HepG2 (cell line): ENCODE measurements around the gene BIRC6. TPM values are rescaled to one million over a fixed set of nuclear protein-coding genes. Genes with fewer than 3 reads are reported as not detected.

Experiments
- ATAC-seq: fragments of 200-7000 bp; cut with Tn5 transposase; 3 replicates; pipeline ENCODE4 v1.9.1; 2020; ENCODE audit warnings: mild to moderate bottlenecking, moderate library complexity
- BruUV-seq: library from RNA; stranded (reverse); fragments of 400-500 nt; replicated peaks from 2 replicates; lab custom pipeline; 2021; lab: Mats Ljungman, UMichigan
- CTCF ChIA-PET: fragments of 300-600 bp; formaldehyde crosslinking; extraction: SDS; loops from one replicate; lab custom pipeline; 2021; ENCODE audit warnings: low total read pairs, inconsistent platforms, low intra/inter-chr PET ratio; lab: Yijun Ruan, JAX
- POLR2A ChIA-PET: fragments of 350-600 bp; sonication (Branson Sonifier 250); formaldehyde crosslinking; loops from one replicate; lab custom pipeline; 2020; ENCODE audit warnings: antibody characterized with exemption, inconsistent platforms; lab: Yijun Ruan, JAX
- DNase-seq: peaks from one replicate; pipeline ENCODE4 v3.0.0-alpha.2; 2015; ENCODE audit warnings: low spot score
- FAIRE-seq: peaks from 3 replicates; lab custom pipeline; 2011; peaks lifted over from hg19 to GRCh38; lab: Jason Lieb, UNC
- H2AFZ ChIP-seq: one replicate; pipeline ENCODE4 v1.6.1; 2011; ENCODE audit warnings: low read length, inconsistent platforms
- H3K27ac ChIP-seq: fragments of 300-600 bp; 3 replicates; pipeline ENCODE4 v1.8.0; 2011; ENCODE audit warnings: mixed run types, mild to moderate bottlenecking, mixed read lengths, low read length, inconsistent platforms; ENCODE audit not compliant: insufficient read depth; ENCODE audit errors: extremely low read length
- H3K27me3 ChIP-seq, 2 experiments: fragments of 200-600 bp in 1 of 2; 2 replicates in 1 of 2; 3 replicates in 1 of 2; pipeline versions ENCODE4 v1.6.0 to v1.8.0; 2011; ENCODE audit warnings: low read length in 2 of 2, mild to moderate bottlenecking in 2 of 2, moderate library complexity in 2 of 2, inconsistent platforms in 1 of 2; ENCODE audit not compliant: insufficient read depth in 2 of 2, control insufficient read depth in 1 of 2
- H3K36me3 ChIP-seq, 2 experiments: fragments of 200-600 bp in 1 of 2; replicated peaks in 1 of 2; 2 replicates in 1 of 2; 3 replicates in 1 of 2; pipeline versions ENCODE4 v1.5.1 to v1.8.0; 2011; ENCODE audit warnings: low read length in 2 of 2, inconsistent platforms in 1 of 2; ENCODE audit not compliant: insufficient read depth in 2 of 2, control insufficient read depth in 1 of 2
- H3K4me1 ChIP-seq: 2 replicates; pipeline ENCODE4 v1.5.1; 2012; ENCODE audit warnings: low read length, inconsistent platforms; ENCODE audit not compliant: insufficient read depth
- H3K4me2 ChIP-seq: 2 replicates; pipeline ENCODE4 v1.6.0; 2011; ENCODE audit warnings: low read depth, low read length, inconsistent platforms
- H3K4me3 ChIP-seq, 3 experiments: fragments of 200-600 bp in 1 of 3; sonication (generic), shearing (Covaris generic) in 1 of 3; replicated peaks in 1 of 3; 2 replicates each; pipeline ENCODE4 v1.5.1; 2011 to 2016; ENCODE audit warnings: low read length in 3 of 3, inconsistent platforms in 2 of 3, low read depth in 2 of 3, mild to moderate bottlenecking in 2 of 3, control low read depth in 1 of 3, mixed read lengths in 1 of 3; ENCODE audit not compliant: insufficient read depth in 1 of 3
- H3K79me2 ChIP-seq: one replicate; pipeline ENCODE4 v1.6.1; 2011; ENCODE audit warnings: low read length, inconsistent platforms; ENCODE audit not compliant: insufficient read depth
- H3K9ac ChIP-seq: 2 replicates; pipeline ENCODE4 v1.6.0; 2011; ENCODE audit warnings: mild to moderate bottlenecking, low read depth, low read length, inconsistent platforms; ENCODE audit not compliant: insufficient read depth
- H3K9me3 ChIP-seq: 2 replicates; pipeline ENCODE4 v1.5.1; 2012; ENCODE audit warnings: mild to moderate bottlenecking, low read length
- H4K20me1 ChIP-seq: 2 replicates; pipeline ENCODE4 v1.6.0; 2011; ENCODE audit warnings: inconsistent platforms, mild to moderate bottlenecking, low read length, moderate library complexity; ENCODE audit not compliant: insufficient read depth
- PREB ChIP-seq: sonication (generic); formaldehyde crosslinking; IDR thresholded peaks from 2 replicates; pipeline ENCODE4 v1.4.0; 2020; ENCODE audit warnings: missing genetic modification reagents
- ZNF232 ChIP-seq: sonication (generic); formaldehyde crosslinking; IDR thresholded peaks from 2 replicates; pipeline ENCODE4 v1.4.0; 2020; ENCODE audit warnings: missing genetic modification reagents, borderline replicate concordance
- ZNF441 ChIP-seq: sonication (generic); formaldehyde crosslinking; IDR thresholded peaks from 2 replicates; pipeline ENCODE4 v1.7.0; 2021; ENCODE audit warnings: missing genetic modification reagents, borderline replicate concordance
- in situ Hi-C: cut with HindIII; loops from 2 replicates; pipeline ENCODE4 v1.10.0; 2017; ENCODE audit warnings: low pct_unique_long_range_greater_than_20kb; ENCODE audit not compliant: extremely low pct_ligation_motif_present
- intact Hi-C: fragments of 100-400 bp; cut with micrococcal nuclease; formaldehyde crosslinking; loops from one replicate; pipeline ENCODE4 v1.10.0; 2022; ENCODE audit not compliant: unreplicated experiment
- polyA plus RNA-seq, 8 experiments: library from polyadenylated mRNA; depleted of rRNA in 3 of 8; stranded (reverse) in 7 of 8; unstranded in 1 of 8; fragments of >200 nt; fragmentation: Illumina TruSeq in 4 of 8; extraction: Trizol in 4 of 8; gene quantifications; 2 replicates each; pipeline versions ENCODE4 v1.2.1 to v1.2.3, GENCODE V29; 2011 to 2016; ENCODE audit warnings: low read depth in 4 of 8, missing spikeins in 1 of 8, mixed read lengths in 1 of 8; ENCODE audit not compliant: insufficient read depth in 1 of 8
- total RNA-seq, 5 experiments: library from RNA; depleted of rRNA; stranded (reverse); fragments of >200 nt; fragmentation: Illumina TruSeq; extraction: Trizol; gene quantifications; 2 replicates each; pipeline ENCODE4 v1.2.3, GENCODE V29; 2016; ENCODE audit warnings: low read depth in 1 of 5
- TF ChIP-seq, protein P1 (sequence below): sonication (generic); formaldehyde crosslinking; IDR thresholded peaks from 2 replicates; pipeline ENCODE4 v1.9.0; 2021; ENCODE audit warnings: missing genetic modification reagents, borderline replicate concordance
- TF ChIP-seq, protein P2 (sequence below): sonication (generic); formaldehyde crosslinking; IDR thresholded peaks from 2 replicates; pipeline ENCODE4 v1.4.0; 2020; ENCODE audit warnings: missing genetic modification reagents, mild to moderate bottlenecking, borderline replicate concordance

Gene BIRC6
- total and polyA plus RNA-seq, 2 of the 13 experiments (the other 11 are each of a cell fraction or from before 2014, with no cell fraction given) = 65.6 to 120 TPM

- no peak overlapping the region for H3K27ac ChIP-seq
- no peak overlapping the region for H3K4me3 ChIP-seq
- no TSS peak for BruUV-seq
- H3K36me3 ChIP-seq = peaks cover 1 to 15% of the 10 kb centered on the region in 2 experiments; a peak in 3 of 5 replicates
- ChIA-PET POLR2A (no interaction called here), CTCF (no interaction called here)
- ATAC-seq (no peak), DNase-seq (no peak), FAIRE-seq (no peak)
- H2AFZ ChIP-seq = no peak overlapping the region
- no peak overlapping the region for H3K9ac ChIP-seq
- in situ Hi-C loops (no loop called here), intact Hi-C loops (no loop called here)
- TF ChIP-seq ZNF441 (CRISPR knock-in tag) = no peak
- no peak for TF ChIP-seq ZNF232 (CRISPR knock-in tag)
- TF ChIP-seq, protein P1, sequence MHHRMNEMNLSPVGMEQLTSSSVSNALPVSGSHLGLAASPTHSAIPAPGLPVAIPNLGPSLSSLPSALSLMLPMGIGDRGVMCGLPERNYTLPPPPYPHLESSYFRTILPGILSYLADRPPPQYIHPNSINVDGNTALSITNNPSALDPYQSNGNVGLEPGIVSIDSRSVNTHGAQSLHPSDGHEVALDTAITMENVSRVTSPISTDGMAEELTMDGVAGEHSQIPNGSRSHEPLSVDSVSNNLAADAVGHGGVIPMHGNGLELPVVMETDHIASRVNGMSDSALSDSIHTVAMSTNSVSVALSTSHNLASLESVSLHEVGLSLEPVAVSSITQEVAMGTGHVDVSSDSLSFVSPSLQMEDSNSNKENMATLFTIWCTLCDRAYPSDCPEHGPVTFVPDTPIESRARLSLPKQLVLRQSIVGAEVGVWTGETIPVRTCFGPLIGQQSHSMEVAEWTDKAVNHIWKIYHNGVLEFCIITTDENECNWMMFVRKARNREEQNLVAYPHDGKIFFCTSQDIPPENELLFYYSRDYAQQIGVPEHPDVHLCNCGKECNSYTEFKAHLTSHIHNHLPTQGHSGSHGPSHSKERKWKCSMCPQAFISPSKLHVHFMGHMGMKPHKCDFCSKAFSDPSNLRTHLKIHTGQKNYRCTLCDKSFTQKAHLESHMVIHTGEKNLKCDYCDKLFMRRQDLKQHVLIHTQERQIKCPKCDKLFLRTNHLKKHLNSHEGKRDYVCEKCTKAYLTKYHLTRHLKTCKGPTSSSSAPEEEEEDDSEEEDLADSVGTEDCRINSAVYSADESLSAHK (CRISPR knock-in tag) = no peak
- TF ChIP-seq, protein P2, sequence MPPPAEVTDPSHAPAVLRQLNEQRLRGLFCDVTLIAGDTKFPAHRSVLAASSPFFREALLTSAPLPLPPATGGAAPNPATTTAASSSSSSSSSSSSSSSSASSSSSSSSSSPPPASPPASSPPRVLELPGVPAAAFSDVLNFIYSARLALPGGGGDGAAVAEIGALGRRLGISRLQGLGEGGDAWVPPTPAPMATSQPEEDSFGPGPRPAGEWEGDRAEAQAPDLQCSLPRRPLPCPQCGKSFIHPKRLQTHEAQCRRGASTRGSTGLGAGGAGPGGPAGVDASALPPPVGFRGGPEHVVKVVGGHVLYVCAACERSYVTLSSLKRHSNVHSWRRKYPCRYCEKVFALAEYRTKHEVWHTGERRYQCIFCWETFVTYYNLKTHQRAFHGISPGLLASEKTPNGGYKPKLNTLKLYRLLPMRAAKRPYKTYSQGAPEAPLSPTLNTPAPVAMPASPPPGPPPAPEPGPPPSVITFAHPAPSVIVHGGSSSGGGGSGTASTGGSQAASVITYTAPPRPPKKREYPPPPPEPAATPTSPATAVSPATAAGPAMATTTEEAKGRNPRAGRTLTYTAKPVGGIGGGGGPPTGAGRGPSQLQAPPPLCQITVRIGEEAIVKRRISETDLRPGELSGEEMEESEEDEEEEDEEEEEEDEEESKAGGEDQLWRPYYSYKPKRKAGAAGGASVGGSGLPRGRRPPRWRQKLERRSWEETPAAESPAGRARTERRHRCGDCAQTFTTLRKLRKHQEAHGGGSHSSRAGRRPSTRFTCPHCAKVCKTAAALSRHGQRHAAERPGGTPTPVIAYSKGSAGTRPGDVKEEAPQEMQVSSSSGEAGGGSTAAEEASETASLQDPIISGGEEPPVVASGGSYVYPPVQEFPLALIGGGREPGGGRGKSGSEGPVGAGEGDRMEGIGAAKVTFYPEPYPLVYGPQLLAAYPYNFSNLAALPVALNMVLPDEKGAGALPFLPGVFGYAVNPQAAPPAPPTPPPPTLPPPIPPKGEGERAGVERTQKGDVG = no peak
- TF ChIP-seq PREB (CRISPR knock-in tag) = no peak
- H3K4me2 ChIP-seq = no peak overlapping the region
- H3K27me3 ChIP-seq = no peaks in the 10 kb centered on the region
- H4K20me1 ChIP-seq = peaks cover 3% of the 10 kb centered on the region; the same call in 1 of the 2 replicates
- H3K9me3 ChIP-seq = no peaks in the 10 kb centered on the region
- peaks cover 18% of the 10 kb centered on the region for H3K4me1 ChIP-seq
- H3K79me2 ChIP-seq = peaks cover 86% of the 10 kb centered on the region
Measured at GRCh38 chr2:32423536-32423935, 66.7 kb downstream of the BIRC6 start.
